HG03469 (cell line): Measurements from ENCODE around the gene NMT1.

Experiments
- ATAC-seq: cut with Tn5 transposase; IDR thresholded peaks from one replicate; pipeline ENCODE4 v1.9.1; 2021; ENCODE audit warnings: mild to moderate bottlenecking, moderate library complexity, moderate number of reproducible peaks; ENCODE audit not compliant: unreplicated experiment

NMT1 gene

DNA sequence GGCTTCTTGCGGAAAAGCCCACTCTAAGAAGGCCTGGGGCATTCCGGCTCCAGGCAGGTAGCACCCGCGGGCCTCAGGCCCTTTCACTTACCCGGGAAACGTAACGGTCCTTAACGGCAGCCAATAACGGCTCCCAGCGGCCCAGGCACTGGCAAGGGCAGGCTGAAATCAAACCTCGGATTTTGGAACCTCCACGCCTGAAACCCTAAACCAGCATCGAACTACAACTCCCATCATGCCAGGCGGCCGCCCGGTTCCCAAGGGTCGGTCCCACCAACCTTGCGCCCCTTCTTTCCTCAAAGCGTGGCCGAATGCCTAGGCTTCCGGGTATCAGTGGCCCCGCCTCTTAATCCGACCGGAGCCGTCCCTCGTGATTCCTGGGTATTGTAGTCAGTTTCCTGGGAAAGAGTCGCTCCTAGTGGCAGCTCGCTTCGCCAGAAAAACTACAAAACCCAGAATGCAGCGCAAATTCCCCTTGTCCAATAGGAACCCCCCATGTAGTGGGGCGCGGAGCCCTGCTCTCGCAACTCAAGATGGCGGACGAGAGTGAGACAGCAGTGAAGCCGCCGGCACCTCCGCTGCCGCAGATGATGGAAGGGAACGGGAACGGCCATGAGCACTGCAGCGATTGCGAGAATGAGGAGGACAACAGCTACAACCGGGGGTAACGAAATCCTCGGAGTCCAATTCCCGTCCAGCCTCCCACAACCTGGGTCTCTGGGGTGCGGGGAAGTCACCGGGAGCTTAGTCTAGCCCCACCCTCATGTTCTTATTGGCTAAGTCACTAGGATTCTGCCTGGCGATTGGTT is at the start of gene NMT1:
NMT1 (plus strand) TSS at position 521 of the 809 bp plus-strand sequence; CDS start at position 534, 13 bp downstream.
- peak; percentile 77 for ATAC-seq

DNA sequence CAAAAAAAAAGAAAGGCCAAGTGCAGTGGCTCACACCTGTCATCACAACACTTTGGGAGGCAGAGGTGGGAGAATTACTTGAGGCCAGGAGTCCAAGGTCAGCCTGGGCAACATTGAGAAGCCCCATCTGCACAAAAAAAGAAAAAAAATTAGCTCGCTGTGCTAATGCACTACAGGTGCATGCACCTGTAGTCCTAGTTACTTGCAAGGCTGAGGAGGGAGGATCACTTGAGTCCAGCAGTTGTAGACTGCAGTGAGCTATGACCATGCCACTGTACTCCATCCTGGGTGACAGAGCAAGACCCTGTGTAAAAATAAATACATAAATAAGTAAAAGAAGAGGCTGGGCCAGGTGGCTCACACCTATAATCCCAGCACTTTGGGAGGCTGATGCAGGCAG is 49.4 kb upstream of the NMT1 start:
- no peak for ATAC-seq

GRCh38 chr17:45013021-45013997 is 47.8 kb upstream of the NMT1 start:
- no peak for ATAC-seq

DNA sequence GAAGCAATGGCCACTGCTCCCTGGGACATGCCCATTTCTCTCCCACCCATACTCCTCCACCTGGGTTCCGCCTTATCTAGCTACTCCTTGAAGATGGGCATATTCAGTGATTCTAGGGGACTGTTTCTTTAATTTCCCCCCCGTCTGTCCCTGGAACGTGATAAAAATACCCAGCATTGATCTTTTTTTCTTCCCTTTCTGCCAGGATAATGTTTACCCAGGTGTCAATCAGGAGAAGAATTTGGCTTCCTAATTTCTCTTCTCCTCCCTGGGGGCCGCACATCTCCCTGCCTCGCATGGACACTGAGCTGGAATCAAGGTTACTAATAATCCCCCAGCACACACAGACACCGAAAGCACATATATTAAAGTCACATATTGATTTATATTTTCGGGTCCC is 44.9 kb upstream of the NMT1 start:
- no peak for ATAC-seq

- no peak for ATAC-seq
Measured at GRCh38 chr17:45016823-45017222, 44.3 kb upstream of the NMT1 start.

DNA sequence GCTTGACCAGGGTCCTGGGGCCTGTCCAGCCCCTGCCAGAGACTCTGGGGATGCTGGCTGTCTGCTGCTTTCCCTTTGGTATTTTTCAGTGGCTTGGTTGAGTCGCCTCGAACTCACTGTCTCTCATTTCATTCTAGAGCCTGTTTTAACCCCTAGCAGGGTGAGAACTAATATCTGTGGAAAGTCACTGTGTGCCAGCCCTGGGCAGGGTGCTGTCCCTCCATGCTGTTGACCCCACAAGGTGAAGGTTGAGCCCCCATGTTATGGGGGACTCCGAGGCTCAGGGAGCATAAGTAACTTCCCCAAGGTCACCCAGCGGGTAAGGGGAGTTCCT is 42.6 kb upstream of the NMT1 start:
- ATAC-seq, result no peak

DNA sequence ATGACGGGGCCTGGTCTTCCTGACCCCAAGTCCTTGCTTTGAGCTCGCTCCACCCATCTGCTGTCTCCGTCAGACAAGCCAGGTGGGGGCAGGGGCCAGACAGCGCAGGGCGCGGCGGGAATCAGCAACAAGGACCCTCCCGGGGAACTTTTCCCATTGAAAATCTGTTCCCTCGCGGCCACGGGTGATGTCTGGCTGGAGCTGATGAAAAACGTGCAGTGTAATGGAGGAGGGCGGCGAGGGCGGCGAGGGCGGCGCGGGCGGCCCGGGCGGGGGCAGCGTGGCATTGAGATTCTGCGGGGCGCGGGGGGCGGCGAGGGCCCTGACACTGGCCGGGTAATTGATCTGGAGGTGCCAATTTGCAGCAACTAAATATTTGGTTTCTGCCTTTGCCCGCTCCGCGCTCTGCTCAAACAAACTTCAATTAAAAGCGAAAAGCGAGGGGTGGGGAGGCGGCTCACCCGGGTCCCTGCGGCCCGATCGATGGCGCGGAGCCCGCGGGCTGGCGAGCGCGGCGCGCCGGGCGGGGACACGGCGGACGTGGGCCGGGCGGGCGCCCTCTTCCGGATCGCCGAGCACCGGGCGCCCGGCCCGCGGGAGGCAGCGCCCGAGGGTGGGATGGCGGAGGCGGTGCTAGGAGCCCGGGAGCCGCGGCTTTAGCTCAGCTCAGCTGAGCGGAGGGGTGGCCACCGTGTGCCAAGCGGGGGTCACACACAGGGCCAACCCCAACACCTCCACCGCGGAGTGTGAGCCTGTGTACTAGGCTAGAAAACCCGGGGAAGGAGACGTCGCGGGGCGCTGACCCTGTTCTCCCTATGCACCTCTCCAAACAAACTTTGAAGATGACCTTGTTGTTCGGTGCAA is 42.0 kb upstream of the NMT1 start:
- ATAC-seq, result no peak

- no peak for ATAC-seq
Measured at GRCh38 chr17:45020354-45021138, 40.6 kb upstream of the NMT1 start.

GRCh38 chr17:45021607-45022287 is 39.4 kb upstream of the NMT1 start:
- ATAC-seq, result no peak

DNA sequence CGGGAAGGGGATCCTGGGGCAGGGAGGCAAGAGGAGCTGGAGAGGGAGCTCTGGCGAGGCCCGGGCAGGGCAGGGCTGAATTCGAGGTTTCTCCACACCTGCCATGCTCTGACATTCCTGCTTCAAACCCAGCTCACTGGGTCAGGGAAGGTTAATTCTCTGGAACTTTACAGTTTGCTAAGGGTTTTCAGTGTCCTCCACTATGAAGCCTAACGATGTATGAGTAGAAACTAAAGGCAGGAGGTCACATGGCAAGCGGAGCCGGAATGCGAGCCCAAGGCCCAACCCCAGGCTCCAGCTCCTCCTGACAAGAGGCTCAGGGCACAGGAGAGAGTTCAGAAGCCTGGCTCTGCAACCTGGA is 38.8 kb upstream of the NMT1 start:
- ATAC-seq, result no peak

GRCh38 chr17:45022655-45023339 is 38.3 kb upstream of the NMT1 start:
- ATAC-seq, result no peak

DNA sequence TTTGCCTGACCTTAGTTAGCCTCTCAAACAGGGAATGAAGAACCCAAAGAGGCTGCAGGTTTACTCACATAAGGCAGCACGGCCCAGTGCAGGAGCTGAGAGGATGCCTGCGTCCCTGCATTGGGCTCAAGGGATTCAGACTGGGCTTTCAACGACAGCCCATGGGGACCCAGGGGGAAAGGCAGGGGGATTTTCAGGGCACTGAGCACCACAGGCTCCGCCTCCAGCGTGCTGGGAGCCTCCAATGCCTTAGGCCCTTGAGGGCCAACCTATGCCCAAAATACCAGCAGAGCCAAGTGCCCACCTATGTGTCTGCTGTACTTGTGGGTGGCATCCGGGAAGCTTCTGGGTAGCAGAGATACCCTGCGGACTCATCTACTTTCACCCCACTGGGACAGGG is 32.0 kb upstream of the NMT1 start:
- ATAC-seq, result no peak

DNA sequence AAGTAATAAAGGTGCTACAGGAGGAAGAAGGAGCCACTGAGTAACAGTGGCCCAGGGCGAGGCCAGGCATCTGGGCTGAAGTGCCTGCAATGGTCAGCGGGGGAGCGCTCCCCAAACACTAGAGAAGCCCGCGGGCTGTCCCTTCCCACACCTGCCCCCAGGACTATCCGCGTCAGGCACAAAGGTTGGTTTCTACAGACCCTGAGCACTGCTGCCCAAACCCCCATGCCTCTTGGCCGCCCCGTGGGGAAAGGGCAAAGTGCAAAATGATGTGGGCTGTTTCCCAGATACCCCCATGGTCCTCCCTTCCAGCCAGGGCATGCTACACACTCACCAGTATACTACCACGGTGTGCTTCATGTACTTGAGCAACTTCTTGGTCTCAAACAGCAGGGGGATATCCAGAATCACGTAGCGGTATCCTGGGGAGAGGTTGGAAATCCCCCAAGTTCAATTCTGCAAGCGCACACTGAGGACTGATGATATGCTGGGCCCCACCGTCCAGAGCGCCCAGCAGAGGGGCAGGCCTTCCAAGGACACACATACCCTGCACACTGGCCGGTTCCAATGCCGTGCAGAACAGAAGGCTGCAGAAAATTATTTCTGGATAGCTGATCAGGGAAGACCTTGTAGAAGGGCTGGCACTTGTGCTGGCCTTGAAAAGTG is 31.2 kb upstream of the NMT1 start:
- no peak for ATAC-seq

GRCh38 chr17:45030733-45031132 is 30.4 kb upstream of the NMT1 start:
- ATAC-seq, result no peak

GRCh38 chr17:45031231-45032173 is 29.6 kb upstream of the NMT1 start:
- ATAC-seq, result no peak

DNA sequence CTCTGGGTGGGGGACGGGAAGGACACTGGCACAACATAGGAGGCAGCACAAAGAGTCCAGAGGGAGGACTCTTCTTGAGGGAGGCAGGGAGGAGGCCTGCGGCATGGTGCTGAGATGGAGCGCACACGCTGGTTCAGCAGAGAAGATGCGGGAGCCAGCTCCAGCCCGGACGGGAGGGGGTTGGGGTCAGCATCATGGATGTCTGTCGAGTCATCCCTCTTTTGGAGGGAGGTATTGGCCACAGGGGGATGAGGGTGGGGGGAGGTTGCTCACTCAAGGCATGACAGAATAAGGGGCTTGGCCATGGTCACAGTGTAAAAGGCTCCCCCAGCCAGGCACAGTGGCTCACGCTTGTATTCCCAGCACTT is 29.0 kb upstream of the NMT1 start:
- ATAC-seq, result no peak

DNA sequence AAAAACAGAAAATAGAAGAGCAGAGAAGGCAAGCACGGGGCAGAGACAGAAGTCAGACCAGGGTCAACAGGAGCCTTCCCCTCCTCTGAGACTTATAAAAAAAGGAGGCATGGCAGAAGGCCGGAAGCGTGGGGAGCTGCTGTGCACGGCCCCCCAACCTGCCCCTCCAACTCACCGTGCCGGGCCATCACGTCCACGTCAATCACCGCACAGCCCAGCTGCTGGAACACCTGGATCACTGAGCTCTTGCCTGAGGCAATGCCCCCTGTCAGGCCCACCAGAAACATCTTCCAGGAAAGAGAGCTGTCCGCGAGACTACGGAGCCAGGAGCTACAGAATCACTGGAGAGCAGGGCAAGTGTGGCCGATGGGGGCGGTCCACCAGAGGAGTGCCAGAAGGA is 26.5 kb upstream of the NMT1 start:
- no peak for ATAC-seq

- ATAC-seq, result no peak
Measured at GRCh38 chr17:45035848-45036247, 25.3 kb upstream of the NMT1 start.
